ENCODE results near the gene RGS5.

RGS5 gene

GRCh38 chr1:163197022-163197421, 5.7 kb downstream of the RGS5 start:
- TF ChIP-seq ZNF274 (IDR thresholded peaks at IDR 0.05; ENCODE audit: low read depth, low read length), result no peak

GRCh38 chr1:163196449-163196787, 6.3 kb downstream of the RGS5 start:
- TF ChIP-seq ZNF274 (IDR thresholded peaks at IDR 0.05; ENCODE audit: low read depth, low read length), result no peak

More at GRCh38 chr1:163197022-163197421, 5.7 kb downstream of the RGS5 start:
- no peak overlapping the region for H3K4me3 ChIP-seq (ENCODE audit: low read length)

GRCh38 chr1:163195728-163196448, 6.8 kb downstream of the RGS5 start:
- no peak for TF ChIP-seq ZNF274 (IDR thresholded peaks at IDR 0.05; ENCODE audit: low read depth, low read length)

More at GRCh38 chr1:163196449-163196787, 6.3 kb downstream of the RGS5 start:
- no peak overlapping the region for H3K4me3 ChIP-seq (ENCODE audit: low read length)

DNA sequence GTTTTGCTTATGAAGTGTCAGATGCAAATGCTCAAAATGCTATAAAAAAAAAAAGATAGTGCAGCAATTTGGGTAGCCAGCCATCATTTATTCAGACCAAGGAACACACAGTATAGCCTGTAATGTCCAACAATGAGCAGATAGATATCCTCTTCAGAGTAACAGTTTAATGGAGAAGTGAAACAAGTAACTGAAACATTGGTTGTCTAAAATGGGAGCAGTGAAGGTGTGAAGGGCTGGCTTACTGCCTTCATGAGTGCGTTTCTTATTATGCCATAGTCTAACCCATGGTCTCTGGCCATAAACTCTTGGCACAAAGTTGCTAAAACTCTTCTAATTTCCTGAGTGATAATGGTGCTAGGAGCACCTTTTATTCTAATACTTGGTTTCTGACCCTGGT, 11.4 kb downstream of the RGS5 start:
- TF ChIP-seq ZNF274 (IDR thresholded peaks at IDR 0.05; ENCODE audit: low read depth, low read length), result no peak
- no peak overlapping the region for H3K4me3 ChIP-seq (ENCODE audit: low read length)

More at GRCh38 chr1:163195728-163196448, 6.8 kb downstream of the RGS5 start:
- no peak overlapping the region for H3K4me3 ChIP-seq (ENCODE audit: low read length)

GRCh38 chr1:163188947-163189346, 13.8 kb downstream of the RGS5 start:
- H3K4me3 ChIP-seq (ENCODE audit: low read length), result no peak overlapping the region
- TF ChIP-seq ZNF274 (IDR thresholded peaks at IDR 0.05; ENCODE audit: low read depth, low read length), result no peak

DNA sequence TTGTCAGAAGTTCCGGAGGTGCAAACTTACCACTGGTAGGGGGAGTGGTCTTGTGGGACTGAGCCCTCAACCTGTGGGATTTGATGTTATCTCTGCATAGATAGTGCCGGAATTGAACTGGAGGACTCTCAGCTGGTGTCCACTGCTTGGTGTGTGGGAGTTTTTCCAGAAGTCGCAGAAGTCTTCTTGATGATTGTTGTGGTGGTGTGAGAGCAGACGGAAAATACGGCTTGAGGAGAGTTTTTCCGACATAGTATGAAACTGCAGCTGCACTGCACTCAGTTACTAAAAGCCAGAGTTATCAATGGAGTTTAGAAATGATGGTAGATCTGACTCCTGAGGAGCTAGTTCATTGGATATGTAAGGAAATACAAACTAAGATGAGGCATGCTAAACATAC, 14.9 kb downstream of the RGS5 start:
- no peak for TF ChIP-seq ZNF274 (IDR thresholded peaks at IDR 0.05; ENCODE audit: low read depth, low read length)
- H3K4me3 ChIP-seq (ENCODE audit: low read length), result no peak overlapping the region

DNA sequence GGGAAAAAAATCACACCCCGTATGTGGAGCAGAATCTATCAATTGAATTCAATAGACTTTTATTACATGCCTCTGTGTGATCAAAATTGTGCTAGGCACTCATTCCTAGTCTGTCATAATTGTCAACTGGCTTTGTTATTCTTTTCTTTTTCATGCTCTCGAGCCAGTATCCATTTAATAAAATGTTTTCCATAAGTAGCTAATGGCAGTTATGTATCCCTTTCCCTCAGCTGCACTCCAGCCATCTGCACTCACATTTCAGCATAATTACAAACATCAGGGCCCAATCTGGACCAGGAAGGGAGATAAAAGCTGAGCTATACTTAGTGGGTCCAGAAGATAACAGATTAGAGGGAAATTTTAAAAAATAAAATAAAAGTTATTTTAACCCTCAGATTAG, 15.9 kb downstream of the RGS5 start:
- no peak for TF ChIP-seq ZNF274 (IDR thresholded peaks at IDR 0.05; ENCODE audit: low read depth, low read length)
- H3K4me3 ChIP-seq (ENCODE audit: low read length), result no peak overlapping the region

DNA sequence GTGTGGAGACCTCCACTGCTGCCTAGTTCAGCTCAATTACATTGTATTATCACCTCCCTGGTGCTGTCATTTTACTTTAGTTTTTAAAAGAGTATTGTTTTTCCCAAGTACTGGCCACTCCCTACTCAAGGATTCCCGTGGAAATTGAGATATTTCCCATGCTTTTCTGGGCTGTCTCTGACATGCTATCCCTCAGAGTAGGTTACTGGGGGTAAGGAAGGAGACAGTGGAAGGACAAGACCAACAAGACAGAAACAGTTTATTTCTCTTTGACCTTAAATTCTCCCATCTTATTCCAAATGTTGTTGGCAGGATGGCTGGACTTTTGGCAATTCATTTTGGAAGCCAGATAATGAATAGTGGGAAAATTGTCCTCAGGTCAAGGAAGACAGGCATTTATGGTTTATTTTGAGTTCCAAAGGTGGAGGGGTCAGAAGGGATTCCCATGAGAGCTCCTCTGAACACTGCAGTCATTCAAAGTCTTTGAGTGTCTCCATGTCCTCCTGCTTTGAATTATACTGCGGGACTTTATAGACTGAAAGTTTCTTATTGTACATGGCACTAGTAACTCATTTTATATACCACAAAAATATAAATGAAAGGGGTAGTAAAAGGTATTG, 20.3 kb downstream of the RGS5 start:
- no peak for TF ChIP-seq ZNF274 (IDR thresholded peaks at IDR 0.05; ENCODE audit: low read depth, low read length)
- no peak overlapping the region for H3K4me3 ChIP-seq (ENCODE audit: low read length)

GRCh38 chr1:163178628-163179027, 24.1 kb downstream of the RGS5 start:
- TF ChIP-seq ZNF274 (IDR thresholded peaks at IDR 0.05; ENCODE audit: low read depth, low read length), result no peak
- H3K4me3 ChIP-seq (ENCODE audit: low read length), result no peak overlapping the region

DNA sequence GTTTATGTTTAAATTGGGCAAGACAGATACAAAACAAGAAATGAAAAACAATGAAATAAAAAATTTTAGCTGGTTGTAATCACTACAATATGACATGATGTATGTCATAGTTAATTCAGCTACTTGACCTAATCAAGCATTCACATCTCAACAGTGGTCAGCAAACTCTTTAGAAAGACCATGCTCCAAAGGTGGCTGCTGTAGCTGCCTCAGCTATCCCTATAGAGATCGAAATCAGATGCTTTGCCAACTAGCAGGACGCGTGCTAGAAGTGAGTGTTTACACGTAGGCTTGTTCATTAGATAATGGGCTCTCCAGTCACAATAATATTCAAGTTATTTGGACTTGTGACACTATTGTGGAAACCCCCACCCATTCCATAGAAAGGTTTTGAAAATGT, 25.9 kb downstream of the RGS5 start:
- no peak overlapping the region for H3K4me3 ChIP-seq (ENCODE audit: low read length)
- TF ChIP-seq ZNF274 (IDR thresholded peaks at IDR 0.05; ENCODE audit: low read depth, low read length), result no peak

DNA sequence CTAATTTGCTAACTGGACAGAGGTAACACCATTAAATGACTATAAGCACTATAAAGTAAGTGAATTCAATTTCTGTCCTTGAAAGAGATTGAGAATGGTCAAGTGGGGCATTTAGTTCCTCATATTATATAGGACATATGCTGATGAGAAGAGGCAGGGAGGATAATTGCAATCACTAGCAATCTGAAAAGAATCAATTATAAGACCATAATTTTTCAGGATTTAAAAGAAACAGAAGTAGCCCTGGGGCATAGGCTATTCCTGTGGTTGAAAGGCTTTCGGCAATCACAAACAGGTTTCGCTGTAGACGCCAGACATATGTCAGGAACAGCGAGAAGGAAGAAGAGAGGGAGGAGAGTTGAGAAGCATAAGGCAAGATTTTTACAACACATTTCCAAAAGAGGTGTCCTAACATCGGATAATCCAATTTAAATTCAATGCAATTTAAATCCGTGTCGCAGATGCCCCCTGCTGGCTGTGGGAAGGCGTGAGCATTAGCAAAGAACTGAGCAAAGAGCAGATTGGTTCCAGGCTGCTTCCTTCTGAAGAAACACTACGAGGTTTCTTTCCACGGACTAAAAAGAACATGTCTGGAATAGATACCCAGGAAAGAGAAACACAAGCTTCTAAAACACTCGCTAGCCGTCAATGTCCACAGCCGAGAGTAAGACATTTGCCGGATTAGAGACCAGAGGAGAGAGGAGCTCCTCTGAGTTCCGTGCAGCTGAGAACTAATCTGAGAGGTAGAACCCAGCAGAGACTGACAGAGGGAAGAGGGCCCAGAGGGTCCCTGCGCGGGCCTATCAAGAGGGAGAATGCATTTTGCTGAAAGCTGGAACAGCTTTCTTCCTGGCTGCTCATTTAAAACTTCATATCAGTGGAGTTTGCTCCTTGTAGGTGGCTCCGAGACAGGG, 27.9 kb downstream of the RGS5 start:
- H3K4me3 ChIP-seq (ENCODE audit: low read length), result no peak overlapping the region
- TF ChIP-seq ZNF274 (IDR thresholded peaks at IDR 0.05; ENCODE audit: low read depth, low read length), result no peak

DNA sequence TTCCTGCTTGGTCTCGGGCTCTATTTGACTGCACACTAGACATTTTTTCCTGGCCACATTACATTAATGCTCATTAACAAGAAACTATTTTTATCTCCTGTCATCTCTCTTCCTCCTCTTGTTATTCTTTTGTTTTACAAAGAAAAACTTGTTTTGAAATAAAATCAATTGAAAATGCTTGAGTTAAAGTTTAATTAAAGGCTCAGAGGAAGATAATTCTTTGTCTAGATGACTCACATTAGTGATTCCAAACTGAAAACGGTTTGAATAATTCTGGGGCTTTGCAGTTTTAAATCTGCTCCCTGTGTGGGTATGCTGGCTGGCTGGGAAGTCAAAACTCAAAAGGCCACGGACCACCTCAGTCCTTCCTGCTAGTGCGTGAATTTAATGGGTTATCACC, 29.6 kb downstream of the RGS5 start:
- H3K4me3 ChIP-seq (ENCODE audit: low read length), result no peak overlapping the region
- TF ChIP-seq ZNF274 (IDR thresholded peaks at IDR 0.05; ENCODE audit: low read depth, low read length), result no peak

- no peak for TF ChIP-seq ZNF274 (IDR thresholded peaks at IDR 0.05; ENCODE audit: low read depth, low read length)
- H3K4me3 ChIP-seq (ENCODE audit: low read length), result no peak overlapping the region
These were observed 30.1 kb downstream of the RGS5 start for GRCh38 chr1:163172596-163172995.

DNA sequence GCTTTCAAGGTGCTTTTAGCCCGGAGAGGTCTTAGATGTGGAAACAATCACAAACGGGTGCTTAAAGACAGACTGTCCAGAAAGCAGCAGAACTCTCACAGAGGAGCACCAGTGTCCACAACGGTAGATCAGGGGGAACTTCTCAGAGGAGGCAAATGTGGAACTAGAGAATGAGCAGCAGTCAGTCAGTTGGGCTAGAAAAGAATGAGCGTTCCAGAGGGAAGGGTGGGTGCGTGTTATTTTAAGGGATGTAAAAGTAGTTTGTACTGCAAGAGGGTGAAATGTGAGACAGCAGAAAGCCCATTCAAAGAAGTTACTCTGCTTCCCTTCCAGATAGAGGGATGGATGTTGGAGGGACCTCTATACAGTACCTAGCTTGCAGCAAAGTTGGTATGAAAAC, 30.9 kb downstream of the RGS5 start:
- TF ChIP-seq ZNF274 (IDR thresholded peaks at IDR 0.05; ENCODE audit: low read depth, low read length), result no peak

More for the DNA sequence above, 30.9 kb downstream of the RGS5 start:
- no peak overlapping the region for H3K4me3 ChIP-seq (ENCODE audit: low read length)
